WTC11 (cell line): Measurements from ENCODE around the gene MEIOSIN.

ENCODE experiments used
- CREM ChIP-seq: sonication (generic); formaldehyde crosslinking; IDR thresholded peaks from 2 replicates; pipeline ENCODE4 v1.8.1; 2022; ENCODE audit warnings: mild to moderate bottlenecking, missing genetic modification reagents, moderate library complexity
- TP53 ChIP-seq: sonication (generic); formaldehyde crosslinking; IDR thresholded peaks from 2 replicates; pipeline ENCODE4 v1.8.1; 2023; ENCODE audit warnings: mild to moderate bottlenecking, missing genetic modification reagents
- ZNF263 ChIP-seq: sonication (generic); formaldehyde crosslinking; IDR thresholded peaks from 2 replicates; pipeline ENCODE4 v1.8.1; 2022; ENCODE audit warnings: low read depth, mild to moderate bottlenecking, moderate library complexity, missing genetic modification reagents
- TF ChIP-seq, protein P1 (sequence below): fragments of 200-600 bp; IDR thresholded peaks from 2 replicates; pipeline ENCODE4 v1.8.0; 2022; ENCODE audit warnings: antibody characterized with exemption
- TF ChIP-seq, protein P2 (sequence below): sonication (generic); formaldehyde crosslinking; IDR thresholded peaks from 2 replicates; pipeline ENCODE4 v1.8.0; 2022; ENCODE audit warnings: mild to moderate bottlenecking, missing genetic modification reagents

- TF ChIP-seq ZNF263 = no peak
- no peak for TF ChIP-seq CREM (CRISPR knock-in tag)
- TF ChIP-seq, protein P1, sequence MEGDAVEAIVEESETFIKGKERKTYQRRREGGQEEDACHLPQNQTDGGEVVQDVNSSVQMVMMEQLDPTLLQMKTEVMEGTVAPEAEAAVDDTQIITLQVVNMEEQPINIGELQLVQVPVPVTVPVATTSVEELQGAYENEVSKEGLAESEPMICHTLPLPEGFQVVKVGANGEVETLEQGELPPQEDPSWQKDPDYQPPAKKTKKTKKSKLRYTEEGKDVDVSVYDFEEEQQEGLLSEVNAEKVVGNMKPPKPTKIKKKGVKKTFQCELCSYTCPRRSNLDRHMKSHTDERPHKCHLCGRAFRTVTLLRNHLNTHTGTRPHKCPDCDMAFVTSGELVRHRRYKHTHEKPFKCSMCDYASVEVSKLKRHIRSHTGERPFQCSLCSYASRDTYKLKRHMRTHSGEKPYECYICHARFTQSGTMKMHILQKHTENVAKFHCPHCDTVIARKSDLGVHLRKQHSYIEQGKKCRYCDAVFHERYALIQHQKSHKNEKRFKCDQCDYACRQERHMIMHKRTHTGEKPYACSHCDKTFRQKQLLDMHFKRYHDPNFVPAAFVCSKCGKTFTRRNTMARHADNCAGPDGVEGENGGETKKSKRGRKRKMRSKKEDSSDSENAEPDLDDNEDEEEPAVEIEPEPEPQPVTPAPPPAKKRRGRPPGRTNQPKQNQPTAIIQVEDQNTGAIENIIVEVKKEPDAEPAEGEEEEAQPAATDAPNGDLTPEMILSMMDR = no peak
- TF ChIP-seq TP53 (CRISPR knock-in tag) = no peak
- TF ChIP-seq, protein P2, sequence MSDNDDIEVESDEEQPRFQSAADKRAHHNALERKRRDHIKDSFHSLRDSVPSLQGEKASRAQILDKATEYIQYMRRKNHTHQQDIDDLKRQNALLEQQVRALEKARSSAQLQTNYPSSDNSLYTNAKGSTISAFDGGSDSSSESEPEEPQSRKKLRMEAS (CRISPR knock-in tag) = no peak
These were observed 18.1 kb upstream of the MEIOSIN start for GRCh38 chr19:45715139-45715538.
